GM19438 (cell line): ENCODE data around the gene EPB41L2.
"Not testable (repeated sequence)": the region's sequence is repeated elsewhere in the genome, so short reads cannot be mapped to it uniquely, and the experiment has no call there.

Experiments
- ATAC-seq: cut with Tn5 transposase; IDR thresholded peaks from one replicate; pipeline ENCODE4 v1.9.1; 2021; ENCODE audit warnings: low read depth; ENCODE audit not compliant: unreplicated experiment

EPB41L2 gene

DNA sequence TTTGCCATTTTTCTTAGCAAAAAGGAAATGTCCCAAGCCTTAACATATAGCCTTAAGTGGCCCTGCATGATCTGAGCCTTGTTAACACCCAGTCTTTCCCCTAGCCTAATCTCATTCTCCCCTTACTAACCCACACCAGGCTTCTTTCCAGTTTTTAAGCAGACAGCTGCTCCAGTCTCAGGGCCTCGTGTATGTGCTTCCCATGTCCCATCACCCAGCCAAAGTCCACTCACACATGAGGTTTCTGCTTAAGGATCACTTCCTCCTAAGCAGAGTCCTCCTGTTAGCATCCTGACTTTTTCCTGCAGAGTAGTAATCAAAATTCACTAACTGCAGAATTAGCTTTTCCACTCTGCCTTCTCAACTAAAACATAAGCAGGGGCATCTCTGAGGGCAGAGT lies 139.7 kb downstream of the EPB41L2 start:
- no peak for ATAC-seq

DNA sequence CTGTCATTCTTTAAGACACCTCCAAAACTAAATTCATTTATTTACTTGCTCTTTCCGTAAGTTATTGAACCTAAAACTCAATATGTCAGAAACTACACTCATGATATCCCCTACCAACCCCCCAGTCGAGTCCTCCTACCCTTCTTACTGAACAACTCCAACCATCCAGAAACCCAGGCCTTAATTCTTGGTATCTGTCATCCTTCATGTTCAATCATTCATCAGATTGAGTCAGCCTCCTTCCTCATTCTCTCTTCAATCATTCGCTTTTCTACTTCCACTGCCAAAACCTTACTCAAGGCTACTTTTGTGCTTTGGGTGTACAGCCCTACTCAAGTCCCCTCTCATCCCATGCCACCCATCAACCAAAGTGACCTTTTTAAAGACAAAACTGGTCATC lies 140.1 kb downstream of the EPB41L2 start:
- ATAC-seq = no peak

DNA sequence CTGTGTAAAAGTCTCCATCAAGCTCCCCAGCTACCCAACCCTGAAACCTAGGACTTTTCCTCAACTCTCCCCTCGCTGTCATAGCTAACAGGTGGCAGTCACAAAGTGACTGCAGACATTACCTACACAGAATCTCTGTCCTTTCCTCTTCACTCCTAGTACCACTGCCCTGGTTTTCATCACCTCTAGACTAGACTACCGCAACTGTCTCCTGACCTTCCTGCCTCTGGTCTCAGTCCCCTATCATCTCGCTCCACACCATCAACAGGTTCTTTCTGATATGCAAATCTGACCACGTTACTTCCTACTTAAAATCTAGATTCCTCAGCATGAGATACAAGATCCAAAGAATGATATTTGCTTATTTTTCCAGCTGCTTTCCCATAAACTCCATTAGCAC lies 142.1 kb downstream of the EPB41L2 start:
- no peak for ATAC-seq

DNA sequence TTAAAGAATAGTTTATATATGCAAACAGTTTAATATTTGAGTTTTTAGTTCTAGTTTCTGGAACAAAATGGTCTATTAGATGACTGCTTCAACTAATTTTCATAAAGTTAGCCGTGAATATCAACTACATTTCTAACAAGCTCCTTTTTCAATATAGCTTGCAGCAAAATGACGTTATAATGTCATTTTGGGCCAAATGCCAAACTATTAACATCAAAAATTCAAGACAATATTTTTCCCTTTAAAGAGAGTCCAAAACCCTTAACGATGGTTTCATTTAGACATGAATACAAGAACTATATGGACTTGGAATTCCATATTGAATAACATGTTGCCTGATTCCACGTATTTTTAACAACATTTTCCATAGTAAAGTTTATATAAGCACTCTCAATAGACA lies 144.9 kb downstream of the EPB41L2 start:
- ATAC-seq = no peak

- not testable (repeated sequence) for ATAC-seq
Observed at GRCh38 chr6:130915606-130916005, 147.4 kb downstream of the EPB41L2 start.

- ATAC-seq = peak; percentile 93
Observed at GRCh38 chr6:130913120-130913519, 149.9 kb downstream of the EPB41L2 start.

GRCh38 chr6:130912434-130912833 lies 150.6 kb downstream of the EPB41L2 start:
- ATAC-seq = no peak

DNA sequence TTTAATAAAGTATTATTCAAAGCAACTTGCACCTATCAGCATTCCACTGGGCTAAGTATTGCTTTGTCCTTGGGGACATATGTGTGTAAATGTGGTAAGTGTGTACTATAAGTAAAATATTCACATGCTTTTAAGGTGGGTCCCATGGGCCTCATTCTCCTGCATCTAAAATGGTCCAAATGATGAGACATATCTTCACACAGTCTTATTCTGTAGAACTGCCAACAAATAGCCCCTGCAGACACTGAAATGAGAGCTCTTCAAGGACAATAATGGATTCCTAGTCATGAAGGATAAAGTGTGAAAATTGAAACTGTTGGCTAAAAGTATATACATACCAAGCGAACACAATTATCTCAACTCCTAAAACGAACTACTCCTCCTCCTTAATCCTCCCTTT lies 154.1 kb downstream of the EPB41L2 start:
- no peak for ATAC-seq

DNA sequence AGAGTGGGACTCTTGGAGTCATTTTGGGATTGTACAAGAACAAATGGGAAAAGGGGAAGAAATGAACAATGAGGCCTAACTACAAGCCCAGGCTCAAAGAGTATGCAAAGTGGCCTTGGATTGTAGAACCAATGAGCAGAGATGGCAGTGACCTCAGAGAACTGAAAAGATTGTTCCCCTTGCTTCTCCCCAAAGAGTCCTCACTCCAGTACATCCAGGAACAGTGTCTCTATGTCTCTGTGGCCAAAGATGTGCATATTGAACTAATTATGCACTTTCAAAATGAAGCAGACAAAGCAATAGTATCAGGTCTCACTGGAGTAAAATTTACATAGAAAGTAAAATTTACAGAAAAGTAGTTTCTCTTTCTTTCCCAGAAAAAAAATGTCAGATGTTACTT lies 154.9 kb downstream of the EPB41L2 start:
- ATAC-seq = no peak

DNA sequence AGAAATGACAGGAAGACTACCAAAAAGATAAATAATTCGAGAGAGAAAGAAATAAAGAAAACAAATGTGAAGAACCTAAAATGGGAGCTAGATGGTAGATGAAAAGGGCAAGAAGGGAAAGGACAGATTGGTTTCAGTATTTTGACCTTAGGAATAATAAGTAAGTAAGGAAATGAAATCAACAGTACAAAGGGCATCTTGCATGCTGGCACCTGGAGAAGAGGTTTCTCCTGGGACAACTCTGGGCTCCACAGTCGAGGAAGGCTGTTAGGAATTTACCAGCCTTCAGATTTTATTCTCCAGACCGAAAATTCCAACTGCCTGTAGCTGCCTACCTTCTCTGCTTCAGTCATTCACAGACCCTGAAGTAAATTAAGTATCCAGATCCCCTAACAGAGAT lies 155.4 kb downstream of the EPB41L2 start:
- ATAC-seq = no peak

- ATAC-seq = no peak
Observed at GRCh38 chr6:130906736-130907381, 156.2 kb downstream of the EPB41L2 start.

- ATAC-seq = no peak
Observed at GRCh38 chr6:130903602-130904001, 159.4 kb downstream of the EPB41L2 start.

DNA sequence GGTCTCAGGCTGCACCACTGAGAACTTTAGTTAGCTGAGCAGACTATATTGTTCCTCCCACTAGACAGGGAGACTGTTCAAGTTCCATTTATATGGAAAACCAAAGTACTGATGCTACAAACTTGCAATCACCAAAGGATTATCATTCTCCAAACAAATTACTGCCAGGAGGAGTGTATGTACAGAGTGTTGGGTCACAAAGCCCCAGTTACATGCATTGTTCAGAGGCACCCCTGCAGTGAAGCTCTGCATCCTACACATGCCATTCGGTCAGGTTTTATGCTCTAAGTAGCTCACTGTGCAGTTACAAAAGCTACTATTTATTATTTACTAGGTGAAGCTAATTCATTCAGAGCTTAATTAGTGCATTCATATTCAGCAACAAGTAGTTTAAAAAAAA lies 160.0 kb downstream of the EPB41L2 start:
- no peak for ATAC-seq

DNA sequence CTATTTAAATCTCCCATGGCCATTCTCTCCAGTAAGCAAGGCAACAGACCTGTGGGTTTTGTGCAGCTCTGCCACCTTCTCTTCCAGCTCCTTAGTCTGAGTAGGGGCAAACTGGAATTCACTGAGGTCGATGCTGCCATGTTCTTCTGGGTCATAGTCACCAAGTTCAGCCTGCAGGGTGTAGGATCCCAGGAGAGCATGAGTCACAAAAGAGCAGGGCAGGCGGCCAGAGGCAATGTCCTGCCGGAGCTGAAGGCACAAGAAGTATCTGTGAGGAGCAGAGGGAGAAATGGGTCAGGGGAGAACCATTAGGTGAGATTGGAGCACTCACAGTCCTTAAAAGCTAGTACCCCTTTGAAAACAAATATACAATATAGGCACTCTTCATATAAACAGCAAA lies 162.1 kb downstream of the EPB41L2 start:
- no peak for ATAC-seq

DNA sequence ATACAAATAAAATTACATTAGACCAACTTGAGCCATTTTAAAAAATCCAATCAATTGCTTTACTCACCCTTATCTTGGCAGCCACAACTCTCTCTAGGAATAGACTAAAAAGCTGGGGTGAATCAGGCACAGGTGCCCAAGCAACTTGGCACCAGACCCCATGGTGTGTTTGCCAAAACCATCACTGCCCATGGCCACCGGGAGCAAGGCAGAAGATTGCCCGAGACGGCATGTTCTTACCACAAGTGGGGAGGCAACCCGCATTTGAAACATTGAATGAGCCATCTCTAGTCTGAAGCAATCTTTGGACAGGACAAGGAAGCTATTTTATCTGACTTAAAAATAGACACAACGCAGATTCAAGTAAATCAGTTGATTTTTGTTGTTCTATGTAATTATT lies 166.8 kb downstream of the EPB41L2 start:
- ATAC-seq = no peak

DNA sequence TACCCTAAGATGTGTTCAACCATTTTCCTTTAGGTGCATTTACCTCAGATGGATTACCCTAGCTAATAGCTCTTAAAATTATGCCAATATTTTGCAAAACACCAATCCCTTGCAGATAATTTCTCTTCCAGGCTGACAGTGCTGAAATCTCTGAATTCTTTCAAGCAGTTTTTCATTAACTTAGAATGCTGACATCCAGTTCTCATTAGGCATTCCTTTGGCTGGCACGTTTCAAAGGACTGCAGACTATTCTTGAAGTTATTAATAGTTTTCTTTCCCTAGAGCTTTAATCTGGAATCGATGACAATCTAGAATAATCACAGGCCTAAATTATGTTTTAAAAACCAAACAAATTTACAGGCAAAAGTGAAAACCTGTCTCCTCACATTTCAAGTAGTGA lies 167.5 kb downstream of the EPB41L2 start:
- no peak for ATAC-seq

DNA sequence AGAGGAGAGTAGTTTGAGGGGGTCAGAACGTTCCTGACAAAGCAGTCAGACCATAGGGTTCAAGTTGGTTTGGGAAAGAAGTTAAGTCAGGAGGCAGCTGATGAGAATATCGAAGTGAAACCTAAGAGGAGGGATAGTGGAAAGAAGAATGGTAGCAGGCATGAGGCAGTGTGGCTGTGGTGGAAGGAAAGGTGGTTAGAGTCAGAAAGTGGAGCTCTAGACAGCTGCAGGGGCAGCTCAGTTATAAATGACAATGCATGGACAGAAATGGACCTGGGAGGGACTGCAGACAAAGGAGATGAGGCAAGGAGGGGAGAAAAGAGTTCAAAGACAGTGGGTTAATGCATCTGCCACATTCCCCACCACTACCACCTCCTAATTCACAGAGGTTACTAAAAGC lies 169.3 kb downstream of the EPB41L2 start:
- no peak for ATAC-seq

- no peak for ATAC-seq
Observed at GRCh38 chr6:130893277-130893676, 169.8 kb downstream of the EPB41L2 start.

DNA sequence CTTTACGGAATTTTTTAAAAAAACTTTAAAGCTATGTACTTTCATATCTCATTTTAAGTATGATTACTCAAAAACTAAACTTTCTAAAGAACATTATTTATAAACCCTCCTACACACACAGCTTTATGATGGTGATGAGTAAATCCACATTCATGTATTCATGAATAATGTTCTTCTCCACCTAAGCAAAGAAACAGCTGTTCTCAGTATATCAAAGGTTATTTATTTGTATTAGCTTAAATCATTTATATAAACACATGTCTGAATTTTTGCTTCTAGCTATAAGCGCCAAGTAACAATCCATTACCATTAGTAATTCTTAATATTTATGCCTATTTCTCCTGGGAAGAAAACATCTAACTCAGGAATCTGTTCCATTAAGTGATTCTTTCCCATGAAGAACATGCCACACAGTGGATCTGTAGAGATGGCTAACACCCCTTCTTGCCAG lies 172.5 kb downstream of the EPB41L2 start:
- no peak for ATAC-seq

- ATAC-seq = no peak
Observed at GRCh38 chr6:130889423-130889822, 173.6 kb downstream of the EPB41L2 start.

GRCh38 chr6:130888246-130888645 lies 174.8 kb downstream of the EPB41L2 start:
- no peak for ATAC-seq

- no peak for ATAC-seq
Observed at GRCh38 chr6:130886966-130887365, 176.1 kb downstream of the EPB41L2 start.
